ENCODE results near the gene IL17RA. TPM values are rescaled to one million over a fixed set of nuclear protein-coding genes. Genes with fewer than 3 reads are reported as not detected.

The IL17RA gene
- total RNA-seq, 2 donors from 2014 or later: 16.1 to 17.4 TPM

DNA sequence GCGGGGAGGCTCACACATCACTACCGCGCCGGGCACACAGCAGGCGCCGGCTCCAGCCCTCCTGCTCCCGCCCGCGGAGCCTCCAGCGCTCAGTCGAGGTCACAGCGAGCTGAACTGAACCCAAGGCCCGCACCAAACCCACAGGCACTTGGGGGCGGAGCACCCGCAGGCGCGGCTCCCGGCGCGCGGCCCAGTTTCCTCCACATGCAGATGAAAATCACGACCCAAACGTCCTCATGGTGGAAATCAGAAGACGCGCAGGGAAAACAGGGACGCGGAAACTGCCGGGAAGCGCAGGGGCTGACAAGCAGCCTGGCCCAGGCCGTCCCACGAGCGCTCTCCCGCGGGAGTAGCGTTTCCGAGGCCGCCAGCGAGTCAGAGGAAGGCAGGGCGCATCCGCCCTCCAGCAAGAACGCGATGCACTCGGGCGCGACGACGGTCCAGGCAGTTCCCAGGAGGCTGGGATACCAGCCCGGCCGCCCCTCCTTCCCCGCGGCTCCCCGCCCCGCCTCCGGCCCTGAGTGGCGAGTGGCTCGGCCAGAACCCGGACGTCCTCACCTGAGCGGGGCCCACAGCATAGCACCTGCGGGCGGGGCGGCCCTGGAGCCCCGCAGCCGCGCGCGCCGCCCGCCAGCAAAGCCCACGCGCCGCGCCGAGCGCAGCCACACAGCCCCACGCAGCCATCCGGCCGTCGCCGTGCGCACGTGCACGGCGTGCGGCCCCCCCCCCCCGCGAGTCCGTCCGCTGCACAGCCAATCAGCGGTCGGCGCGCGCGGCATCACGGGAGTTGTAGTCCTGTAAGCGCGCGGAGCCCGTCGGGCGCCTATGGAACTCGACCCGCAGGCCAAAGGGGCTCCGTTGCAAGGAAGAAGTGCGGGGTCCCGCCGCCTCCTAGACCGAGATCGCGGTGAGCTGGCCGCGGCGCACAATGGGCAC lies 74.0 kb downstream of the IL17RA start, which contains the start of gene HDHD5:
Gene HDHD5, minus strand, starts transcription at position 710 of the 936 bp plus-strand sequence. Its CDS starts 26 bp downstream, at position 684.
- TF ChIP-seq, protein P1, sequence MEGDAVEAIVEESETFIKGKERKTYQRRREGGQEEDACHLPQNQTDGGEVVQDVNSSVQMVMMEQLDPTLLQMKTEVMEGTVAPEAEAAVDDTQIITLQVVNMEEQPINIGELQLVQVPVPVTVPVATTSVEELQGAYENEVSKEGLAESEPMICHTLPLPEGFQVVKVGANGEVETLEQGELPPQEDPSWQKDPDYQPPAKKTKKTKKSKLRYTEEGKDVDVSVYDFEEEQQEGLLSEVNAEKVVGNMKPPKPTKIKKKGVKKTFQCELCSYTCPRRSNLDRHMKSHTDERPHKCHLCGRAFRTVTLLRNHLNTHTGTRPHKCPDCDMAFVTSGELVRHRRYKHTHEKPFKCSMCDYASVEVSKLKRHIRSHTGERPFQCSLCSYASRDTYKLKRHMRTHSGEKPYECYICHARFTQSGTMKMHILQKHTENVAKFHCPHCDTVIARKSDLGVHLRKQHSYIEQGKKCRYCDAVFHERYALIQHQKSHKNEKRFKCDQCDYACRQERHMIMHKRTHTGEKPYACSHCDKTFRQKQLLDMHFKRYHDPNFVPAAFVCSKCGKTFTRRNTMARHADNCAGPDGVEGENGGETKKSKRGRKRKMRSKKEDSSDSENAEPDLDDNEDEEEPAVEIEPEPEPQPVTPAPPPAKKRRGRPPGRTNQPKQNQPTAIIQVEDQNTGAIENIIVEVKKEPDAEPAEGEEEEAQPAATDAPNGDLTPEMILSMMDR (IDR thresholded peaks at IDR 0.05): no peak
- TF ChIP-seq POLR2A (IDR thresholded peaks at IDR 0.05) (peak; percentile 40), POLR2AphosphoS5 (IDR thresholded peaks at IDR 0.05) (peak; percentile 16)
- 0% methylated on average over 76 of the region's 114 CpGs for WGBS
- Histone ChIP-seq H3K27ac (peak within 1 kb of the TSS; percentile 80 to 86), H3K4me1 (replicated peaks) (no peaks in the 10 kb centered on the region), H3K36me3 (no peaks in the 10 kb centered on the region), H3K9me3 (no peaks in the 10 kb centered on the region), H3K4me3 (peak within 1 kb of the TSS; percentile 53 to 68), H3K27me3 (replicated peaks; ENCODE audit: insufficient read depth) (no peaks in the 10 kb centered on the region)
- intact Hi-C loops (cut with DNase I): no loop called here
- peak; percentile 87 for DNase-seq (ENCODE audit: low spot score)

DNA sequence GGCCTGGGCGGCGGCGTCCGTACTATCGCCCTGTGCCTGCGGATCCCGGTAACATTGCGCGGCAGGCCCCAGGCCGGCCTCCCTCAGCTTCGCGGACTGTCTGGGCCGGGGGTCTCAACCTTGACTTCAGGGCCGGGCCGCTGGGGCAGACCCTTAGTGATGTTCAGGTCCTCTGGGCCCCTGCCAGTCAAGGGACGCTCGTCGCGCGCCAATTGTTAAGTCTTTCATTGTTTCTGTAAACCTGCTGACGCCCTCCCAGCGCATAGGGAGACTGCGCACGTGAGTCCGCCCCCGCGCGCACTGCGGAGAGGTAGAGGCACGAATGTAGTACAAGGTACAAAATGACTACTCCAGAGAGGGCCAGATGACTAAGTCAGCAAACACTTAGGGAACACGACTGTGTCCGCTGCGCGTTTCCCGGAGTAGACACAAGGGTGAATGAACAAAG lies 74.7 kb downstream of the IL17RA start:
- TF ChIP-seq POLR2A (IDR thresholded peaks at IDR 0.05) (no peak), POLR2AphosphoS5 (IDR thresholded peaks at IDR 0.05) (peak; percentile 7)
- TF ChIP-seq, protein P1 (IDR thresholded peaks at IDR 0.05): no peak
- Histone ChIP-seq H3K4me1 (replicated peaks) (no peaks in the 10 kb centered on the region), H3K4me3 (peak overlapping the region; percentile 53 to 68), H3K27ac (peak overlapping the region; percentile 80 to 86), H3K9me3 (no peaks in the 10 kb centered on the region), H3K36me3 (no peaks in the 10 kb centered on the region), H3K27me3 (replicated peaks; ENCODE audit: insufficient read depth) (no peaks in the 10 kb centered on the region)
- peak; percentile 47 for DNase-seq (ENCODE audit: low spot score)
- intact Hi-C loops (cut with DNase I): no loop called here
- 4% methylated on average over 35 of the region's 35 CpGs for WGBS

- whole genome bisulfite sequencing: 93% methylated on average over 3 of the region's 3 CpGs
- no peaks in the 10 kb centered on the region for H3K36me3 ChIP-seq
- H3K4me1 ChIP-seq (replicated peaks): no peaks in the 10 kb centered on the region
- H3K27ac ChIP-seq: no peak overlapping the region
- H3K4me3 ChIP-seq: no peak overlapping the region
- intact Hi-C loops (cut with DNase I): loop anchor here (10.0 kb wide), 2 partner anchors 77 to 463 kb away; partner anchors contain the start of genes ATP6V1E1 and IL17RA
- TF ChIP-seq, protein P1 (IDR thresholded peaks at IDR 0.05): no peak
- TF ChIP-seq POLR2AphosphoS5 (IDR thresholded peaks at IDR 0.05) (no peak), POLR2A (IDR thresholded peaks at IDR 0.05) (no peak)
- no peak for DNase-seq (ENCODE audit: low spot score)
- H3K27me3 ChIP-seq (replicated peaks; ENCODE audit: insufficient read depth): no peaks in the 10 kb centered on the region
- no peaks in the 10 kb centered on the region for H3K9me3 ChIP-seq
Measured at GRCh38 chr22:17161991-17162390, 77.2 kb downstream of the IL17RA start.

DNA sequence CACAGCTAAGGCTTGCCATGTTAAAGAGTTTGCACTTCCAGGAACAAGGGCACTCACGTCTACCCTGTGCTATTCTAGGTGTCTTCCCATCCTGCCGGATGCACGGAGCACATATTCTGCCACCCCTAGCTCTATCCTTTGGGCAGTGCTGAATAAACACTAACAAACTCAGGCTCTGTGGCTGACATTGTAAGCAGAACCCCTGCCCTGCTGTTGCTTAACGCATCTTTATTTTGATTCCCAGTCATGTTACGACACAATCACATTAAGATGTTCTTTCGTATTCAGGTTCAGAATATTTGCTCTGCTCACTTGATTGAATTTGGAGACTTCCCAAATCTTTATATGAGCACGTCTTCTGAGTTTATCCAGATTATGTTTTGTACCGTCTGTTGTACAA lies 77.9 kb downstream of the IL17RA start:
- H3K4me1 ChIP-seq (replicated peaks): no peaks in the 10 kb centered on the region
- 68% methylated on average over 8 of the region's 8 CpGs for WGBS
- no peaks in the 10 kb centered on the region for H3K9me3 ChIP-seq
- no peak overlapping the region for H3K27ac ChIP-seq
- no peak for DNase-seq (ENCODE audit: low spot score)
- H3K36me3 ChIP-seq: no peaks in the 10 kb centered on the region
- intact Hi-C loops (cut with DNase I): loop anchor here (10.0 kb wide), 2 partner anchors 78 to 462 kb away; partner anchors contain the start of genes ATP6V1E1 and IL17RA
- no peak for TF ChIP-seq POLR2AphosphoS5 (IDR thresholded peaks at IDR 0.05)
- TF ChIP-seq, protein P1 (IDR thresholded peaks at IDR 0.05): no peak
- no peak overlapping the region for H3K4me3 ChIP-seq
- H3K27me3 ChIP-seq (replicated peaks; ENCODE audit: insufficient read depth): no peaks in the 10 kb centered on the region

Measured in prostate gland (tissue), 2 donors.